WERI-Rb-1 (cell line): ENCODE data around the gene LEMD2.

ENCODE experiments used
- DNase-seq: peaks from one replicate; pipeline ENCODE4 v3.0.0-alpha.2; 2020
- H3K27ac ChIP-seq: fragments of 250-450 bp; sonication (Bioruptor Pico); 2 replicates; pipeline ENCODE4 v1.5.1; 2020; ENCODE audit warnings: mild to moderate bottlenecking, moderate library complexity
- H3K27me3 ChIP-seq: fragments of 250-450 bp; sonication (Bioruptor Pico); 2 replicates; pipeline ENCODE4 v1.5.1; 2021; ENCODE audit warnings: mild to moderate bottlenecking, low read depth, moderate library complexity; ENCODE audit not compliant: insufficient read depth, severe bottlenecking
- H3K36me3 ChIP-seq: fragments of 250-450 bp; sonication (Bioruptor Pico); 2 replicates; pipeline ENCODE4 v1.5.1; 2020; ENCODE audit warnings: mild to moderate bottlenecking, moderate library complexity
- H3K4me3 ChIP-seq: 2 replicates; pipeline ENCODE4 v1.5.1; 2011; ENCODE audit warnings: low read depth, mild to moderate bottlenecking, control low read depth, low read length
- H3K9me3 ChIP-seq: fragments of 250-450 bp; sonication (Bioruptor Pico); 2 replicates; pipeline ENCODE4 v1.5.1; 2021; ENCODE audit warnings: mild to moderate bottlenecking, moderate library complexity; ENCODE audit not compliant: severe bottlenecking
- TF ChIP-seq, protein P1 (sequence below): IDR thresholded peaks from 2 replicates; pipeline ENCODE4 v1.5.1; 2011; ENCODE audit warnings: low read depth, mild to moderate bottlenecking, control low read depth, inconsistent platforms, low read length

LEMD2 gene

DNA sequence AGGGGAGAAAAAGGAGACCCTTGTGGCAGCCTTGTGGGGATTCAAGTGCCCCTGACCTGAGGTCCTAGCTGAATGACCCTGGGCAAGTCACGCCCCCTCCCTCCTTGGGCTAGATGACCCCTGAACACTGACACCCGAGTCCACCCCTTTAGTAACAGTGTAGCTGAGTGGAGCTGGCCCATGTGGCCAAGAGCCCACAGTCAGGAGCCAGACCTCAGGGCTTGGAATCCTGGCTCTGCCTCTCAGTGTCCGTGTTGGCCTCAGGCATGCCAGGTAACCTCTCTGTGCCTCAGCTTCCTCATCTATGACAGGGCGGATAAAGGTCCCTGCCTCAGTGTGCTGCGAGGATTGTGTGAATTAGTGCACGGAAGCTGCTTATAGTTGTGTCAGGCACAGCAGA is 56.5 kb downstream of the LEMD2 start:
- TF ChIP-seq, protein P1, sequence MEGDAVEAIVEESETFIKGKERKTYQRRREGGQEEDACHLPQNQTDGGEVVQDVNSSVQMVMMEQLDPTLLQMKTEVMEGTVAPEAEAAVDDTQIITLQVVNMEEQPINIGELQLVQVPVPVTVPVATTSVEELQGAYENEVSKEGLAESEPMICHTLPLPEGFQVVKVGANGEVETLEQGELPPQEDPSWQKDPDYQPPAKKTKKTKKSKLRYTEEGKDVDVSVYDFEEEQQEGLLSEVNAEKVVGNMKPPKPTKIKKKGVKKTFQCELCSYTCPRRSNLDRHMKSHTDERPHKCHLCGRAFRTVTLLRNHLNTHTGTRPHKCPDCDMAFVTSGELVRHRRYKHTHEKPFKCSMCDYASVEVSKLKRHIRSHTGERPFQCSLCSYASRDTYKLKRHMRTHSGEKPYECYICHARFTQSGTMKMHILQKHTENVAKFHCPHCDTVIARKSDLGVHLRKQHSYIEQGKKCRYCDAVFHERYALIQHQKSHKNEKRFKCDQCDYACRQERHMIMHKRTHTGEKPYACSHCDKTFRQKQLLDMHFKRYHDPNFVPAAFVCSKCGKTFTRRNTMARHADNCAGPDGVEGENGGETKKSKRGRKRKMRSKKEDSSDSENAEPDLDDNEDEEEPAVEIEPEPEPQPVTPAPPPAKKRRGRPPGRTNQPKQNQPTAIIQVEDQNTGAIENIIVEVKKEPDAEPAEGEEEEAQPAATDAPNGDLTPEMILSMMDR: no peak
- Histone ChIP-seq H3K4me3 (no peak overlapping the region), H3K27ac (peak overlapping the region; percentile 49), H3K9me3 (no peaks in the 10 kb centered on the region), H3K36me3 (no peaks in the 10 kb centered on the region), H3K27me3 (no peaks in the 10 kb centered on the region)
- peak; percentile 65 for DNase-seq

- no peak for DNase-seq
- no peak overlapping the region for H3K27ac ChIP-seq
Observed at GRCh38 chr6:33731751-33732282, 57.1 kb downstream of the LEMD2 start.

GRCh38 chr6:33731035-33731434 is 57.9 kb downstream of the LEMD2 start:
- no peak overlapping the region for H3K27ac ChIP-seq
- no peak for DNase-seq
- H3K4me3 ChIP-seq: no peak overlapping the region
- H3K36me3 ChIP-seq: no peaks in the 10 kb centered on the region
- H3K9me3 ChIP-seq: no peaks in the 10 kb centered on the region
- TF ChIP-seq, protein P1: no peak
- no peaks in the 10 kb centered on the region for H3K27me3 ChIP-seq

More at GRCh38 chr6:33731751-33732282, 57.1 kb downstream of the LEMD2 start:
- Histone ChIP-seq H3K4me3 (no peak overlapping the region), H3K36me3 (no peaks in the 10 kb centered on the region), H3K9me3 (no peaks in the 10 kb centered on the region), H3K27me3 (no peaks in the 10 kb centered on the region)
- TF ChIP-seq, protein P1: no peak

GRCh38 chr6:33730611-33731010 is 58.3 kb downstream of the LEMD2 start:
- DNase-seq: peak; percentile 55
- Histone ChIP-seq H3K27me3 (no peaks in the 10 kb centered on the region), H3K4me3 (no peak overlapping the region), H3K36me3 (no peaks in the 10 kb centered on the region), H3K27ac (no peak overlapping the region), H3K9me3 (no peaks in the 10 kb centered on the region)
- TF ChIP-seq, protein P1: no peak

DNA sequence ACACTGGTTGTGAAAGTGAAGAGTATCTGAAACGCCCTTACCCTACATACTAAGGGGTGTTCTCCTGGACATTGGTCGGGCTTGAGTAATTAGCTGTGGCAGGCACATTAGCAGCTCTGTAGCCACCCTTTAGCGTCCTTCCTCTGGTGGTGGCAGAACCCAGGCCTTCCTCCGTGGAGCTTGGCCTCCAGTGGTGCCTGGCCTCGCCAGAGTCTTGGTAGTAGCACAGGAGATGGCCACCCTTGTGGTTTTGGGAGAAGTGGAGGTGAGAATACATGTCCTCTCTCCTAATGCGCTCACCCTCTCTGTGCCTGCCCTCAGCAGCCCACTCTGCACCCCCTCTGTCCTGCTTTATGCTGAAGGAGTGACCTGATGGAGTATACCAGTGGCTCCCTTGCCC is 59.9 kb downstream of the LEMD2 start:
- TF ChIP-seq, protein P1: no peak
- no peak for DNase-seq
- no peaks in the 10 kb centered on the region for H3K27me3 ChIP-seq
- no peak overlapping the region for H3K27ac ChIP-seq
- H3K36me3 ChIP-seq: no peaks in the 10 kb centered on the region
- H3K4me3 ChIP-seq: no peak overlapping the region
- no peaks in the 10 kb centered on the region for H3K9me3 ChIP-seq

GRCh38 chr6:33728438-33728837 is 60.5 kb downstream of the LEMD2 start:
- H3K27ac ChIP-seq: no peak overlapping the region
- TF ChIP-seq, protein P1: no peak
- no peaks in the 10 kb centered on the region for H3K9me3 ChIP-seq
- H3K36me3 ChIP-seq: no peaks in the 10 kb centered on the region
- no peak overlapping the region for H3K4me3 ChIP-seq
- no peak for DNase-seq
- no peaks in the 10 kb centered on the region for H3K27me3 ChIP-seq
